ENCODE measurements around the gene DRG2.

DNA sequence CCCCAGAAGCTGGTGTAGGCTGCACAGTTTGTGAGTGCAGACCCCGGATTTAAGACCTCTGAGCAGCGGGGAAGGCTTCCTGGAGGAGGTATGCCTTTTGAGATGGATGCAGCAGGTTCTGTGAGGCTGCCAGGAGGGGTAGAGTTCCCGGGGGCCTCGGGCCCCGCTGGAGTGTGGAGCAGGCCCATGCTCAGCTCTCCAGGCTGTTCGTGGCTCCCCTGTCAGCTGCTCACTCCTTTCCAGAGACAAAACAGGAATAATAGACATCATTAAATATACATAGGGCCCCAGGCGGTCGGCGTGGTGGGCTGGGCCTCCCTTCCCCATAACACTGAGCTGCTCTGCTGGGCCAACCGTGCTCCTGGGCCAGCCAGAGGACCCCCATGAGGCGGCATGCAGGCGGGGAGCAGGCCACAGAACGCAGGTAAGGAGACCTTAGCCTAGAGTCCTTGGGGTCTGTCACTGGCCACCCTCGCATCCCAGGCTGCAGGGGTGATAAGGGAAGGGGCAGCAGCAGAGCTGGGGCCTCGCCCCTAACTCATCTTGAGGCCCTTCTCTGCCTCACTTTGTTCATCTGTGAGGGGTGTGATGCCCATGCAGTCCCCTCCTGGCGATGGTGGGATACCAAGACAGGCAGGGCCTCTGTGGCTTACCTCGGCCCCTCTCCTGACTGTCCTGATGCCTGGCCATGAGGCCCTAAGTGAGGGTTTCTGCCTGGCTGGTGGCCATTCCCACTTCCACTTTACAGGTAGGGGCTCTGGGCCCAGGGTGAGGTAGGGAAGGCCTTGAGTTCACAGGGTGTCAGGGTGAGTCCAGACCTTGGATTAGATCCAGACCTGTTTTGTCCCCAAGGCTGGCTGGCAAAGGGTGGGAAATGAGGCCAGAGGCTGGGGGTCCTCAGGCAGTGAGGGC lies 20.9 kb downstream of the DRG2 start, which contains the start of gene MYO15A:
- TF ChIP-seq SUZ12 (IDR thresholded peaks at IDR 0.05) (no peak), TARDBP (IDR thresholded peaks at IDR 0.05) (no peak), HDGF (IDR thresholded peaks at IDR 0.05; ENCODE audit: borderline replicate concordance) (no peak), ELF4 (IDR thresholded peaks at IDR 0.05) (no peak), ZNF384 (IDR thresholded peaks at IDR 0.05) (no peak), CTBP1 (IDR thresholded peaks at IDR 0.05; ENCODE audit: borderline replicate concordance) (no peak)
- TF ChIP-seq, protein P1, sequence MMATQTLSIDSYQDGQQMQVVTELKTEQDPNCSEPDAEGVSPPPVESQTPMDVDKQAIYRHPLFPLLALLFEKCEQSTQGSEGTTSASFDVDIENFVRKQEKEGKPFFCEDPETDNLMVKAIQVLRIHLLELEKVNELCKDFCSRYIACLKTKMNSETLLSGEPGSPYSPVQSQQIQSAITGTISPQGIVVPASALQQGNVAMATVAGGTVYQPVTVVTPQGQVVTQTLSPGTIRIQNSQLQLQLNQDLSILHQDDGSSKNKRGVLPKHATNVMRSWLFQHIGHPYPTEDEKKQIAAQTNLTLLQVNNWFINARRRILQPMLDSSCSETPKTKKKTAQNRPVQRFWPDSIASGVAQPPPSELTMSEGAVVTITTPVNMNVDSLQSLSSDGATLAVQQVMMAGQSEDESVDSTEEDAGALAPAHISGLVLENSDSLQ (IDR thresholded peaks at IDR 0.05): no peak

Data from HEK293T (cell line).